ENCODE measurements around the gene EEF1A2.
"Not testable (repeated sequence)": the region's sequence is repeated elsewhere in the genome, so short reads cannot be mapped to it uniquely, and the experiment has no call there.

The EEF1A2 gene

GRCh38 chr20:63488315-63489251 lies 10.3 kb downstream of the EEF1A2 start:
- H3K4me3 ChIP-seq (ENCODE audit: low read depth, low read length) = no peak overlapping the region

DNA sequence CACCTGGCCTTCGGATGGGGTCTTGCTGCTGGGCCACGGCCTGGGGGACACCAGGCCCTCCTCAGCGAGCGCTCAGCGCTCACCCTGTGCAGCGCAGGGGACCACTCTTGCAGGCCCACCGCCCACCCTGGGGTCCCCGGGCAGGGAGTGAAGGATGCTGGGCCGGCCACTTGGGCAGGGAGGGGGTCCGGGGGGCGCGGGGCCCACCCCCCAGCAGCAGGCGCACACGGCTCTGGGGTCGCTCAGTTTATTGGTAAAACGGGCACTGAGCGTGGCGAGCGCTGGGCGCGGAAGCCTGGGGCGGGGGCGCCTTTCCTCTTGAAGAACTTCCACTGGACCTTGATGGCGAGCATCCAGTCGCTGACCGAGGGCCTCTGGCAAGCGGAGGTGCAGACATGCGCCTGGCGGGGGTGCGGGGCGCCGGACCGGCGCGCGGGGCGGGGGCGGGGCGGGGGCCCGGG lies 11.1 kb downstream of the EEF1A2 start:
- peak overlapping the region; percentile 13 for H3K4me3 ChIP-seq (ENCODE audit: low read depth, low read length)

GRCh38 chr20:63487116-63487764 lies 11.6 kb downstream of the EEF1A2 start:
- H3K4me3 ChIP-seq (ENCODE audit: low read depth, low read length) = no peak overlapping the region

- no peak overlapping the region for H3K4me3 ChIP-seq (ENCODE audit: low read depth, low read length)
Observed at GRCh38 chr20:63486300-63486855, 12.5 kb downstream of the EEF1A2 start.

GRCh38 chr20:63484651-63485403 lies 14.1 kb downstream of the EEF1A2 start:
- no peak overlapping the region for H3K4me3 ChIP-seq (ENCODE audit: low read depth, low read length)

DNA sequence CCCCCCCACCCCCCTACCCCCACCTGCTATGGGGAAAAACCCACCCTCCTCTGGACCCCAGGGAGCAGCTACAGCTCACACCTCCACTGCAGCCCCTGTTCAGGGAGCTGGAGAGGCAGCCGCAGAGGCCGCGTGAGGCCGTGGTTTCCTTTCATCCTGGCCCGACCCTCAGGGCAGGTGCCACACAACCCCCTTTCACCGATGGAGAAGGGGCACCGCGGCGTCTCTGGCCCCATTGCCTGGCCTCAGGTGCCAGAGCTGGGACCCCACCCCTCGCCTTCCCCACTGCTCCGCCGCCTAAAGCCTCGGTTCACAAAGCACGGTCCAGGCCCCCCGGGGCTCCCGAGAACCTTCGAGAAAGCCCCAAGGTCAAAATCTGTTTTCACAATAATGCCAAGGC lies 14.6 kb downstream of the EEF1A2 start:
- no peak overlapping the region for H3K4me3 ChIP-seq (ENCODE audit: low read depth, low read length)

- no peak overlapping the region for H3K4me3 ChIP-seq (ENCODE audit: low read depth, low read length)
Observed at GRCh38 chr20:63483834-63484233, 15.0 kb downstream of the EEF1A2 start.

DNA sequence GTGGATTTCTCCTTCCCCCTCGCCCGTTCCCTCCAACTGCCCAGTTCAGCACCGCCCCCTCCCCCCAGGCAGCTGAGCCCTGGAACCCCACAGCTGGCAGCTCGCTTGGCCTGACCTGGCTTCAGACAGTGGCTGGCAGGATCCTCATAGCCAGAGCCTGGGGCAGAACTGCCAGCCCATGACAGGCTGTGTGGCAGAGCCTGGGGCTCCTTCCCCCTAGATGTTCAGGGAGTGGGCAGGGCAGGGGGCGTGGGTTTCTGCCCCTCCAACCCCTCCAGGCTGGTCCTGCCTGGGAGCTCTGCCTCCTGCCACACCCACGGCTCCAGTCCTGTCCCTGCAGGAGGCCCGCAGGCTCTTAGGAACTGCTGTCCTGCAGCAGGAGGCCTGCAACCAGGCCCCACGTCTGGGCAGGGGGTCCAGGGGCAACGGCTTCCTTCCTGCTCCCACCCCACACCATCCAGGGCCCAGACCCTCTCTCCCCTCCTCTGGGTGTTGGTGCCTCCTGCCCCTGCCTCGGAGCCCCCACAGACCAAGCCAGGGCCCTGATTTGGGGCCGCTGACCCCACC lies 16.8 kb downstream of the EEF1A2 start:
- no peak overlapping the region for H3K4me3 ChIP-seq (ENCODE audit: low read depth, low read length)

- H3K4me3 ChIP-seq (ENCODE audit: low read depth, low read length) = no peak overlapping the region
Observed at GRCh38 chr20:63481503-63481902, 17.4 kb downstream of the EEF1A2 start.

DNA sequence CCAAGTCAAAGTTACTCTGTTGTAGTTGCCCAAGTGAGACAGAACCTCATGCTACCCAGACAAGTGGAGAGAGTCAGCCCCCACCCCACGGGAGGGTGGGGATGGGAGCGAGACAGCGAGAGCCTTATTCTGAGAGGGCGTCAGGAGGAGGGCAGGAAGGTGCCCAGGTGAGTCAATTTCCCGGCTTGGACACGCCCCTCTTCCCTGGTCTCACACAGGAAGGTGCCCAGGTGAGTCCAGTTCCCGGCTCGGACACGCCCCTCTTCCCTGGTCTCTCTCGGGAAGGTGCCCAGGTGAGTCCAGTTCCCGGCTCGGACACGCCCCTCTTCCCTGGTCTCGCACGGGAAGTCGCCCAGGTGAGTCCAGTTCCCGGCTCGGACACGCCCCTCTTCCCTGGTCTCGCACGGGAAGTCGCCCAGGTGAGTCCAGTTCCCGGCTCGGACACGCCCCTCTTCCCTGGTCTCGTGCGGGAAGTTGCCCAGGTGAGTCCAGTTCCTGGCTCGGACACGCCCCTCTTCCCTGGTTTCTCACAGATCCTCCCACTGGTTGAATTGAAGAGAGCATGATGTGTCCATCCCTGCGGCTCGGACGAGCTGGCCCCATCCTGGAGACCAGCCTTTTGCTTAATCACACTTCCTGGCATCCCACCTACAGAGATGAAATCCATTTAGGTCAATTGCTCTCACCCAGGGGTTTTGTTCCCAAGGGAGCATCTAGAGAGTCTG lies 19.0 kb downstream of the EEF1A2 start:
- H3K4me3 ChIP-seq (ENCODE audit: low read depth, low read length) = not testable (repeated sequence)

GRCh38 chr20:63478346-63479302 lies 20.3 kb downstream of the EEF1A2 start:
- H3K4me3 ChIP-seq (ENCODE audit: low read depth, low read length) = no peak overlapping the region

DNA sequence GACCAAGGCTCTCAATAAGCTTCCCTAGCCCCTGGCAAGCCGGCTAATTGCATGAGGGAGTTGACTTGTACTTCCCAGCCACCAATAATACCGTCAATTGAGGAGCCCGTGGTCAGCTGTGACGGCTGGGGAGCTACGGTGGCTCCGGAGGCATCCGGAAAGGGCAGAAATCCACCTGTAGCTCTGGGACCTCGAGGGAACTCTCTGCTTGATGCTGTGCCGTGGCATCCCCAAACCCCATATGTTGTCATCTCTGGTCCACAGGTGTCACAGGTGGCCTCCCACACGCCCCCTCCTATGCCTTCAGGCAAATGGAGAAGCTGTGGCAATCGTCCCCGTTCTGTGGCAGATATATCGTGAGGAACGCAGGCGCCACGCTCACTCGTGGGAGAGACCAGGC lies 20.9 kb downstream of the EEF1A2 start:
- H3K4me3 ChIP-seq (ENCODE audit: low read depth, low read length) = no peak overlapping the region

DNA sequence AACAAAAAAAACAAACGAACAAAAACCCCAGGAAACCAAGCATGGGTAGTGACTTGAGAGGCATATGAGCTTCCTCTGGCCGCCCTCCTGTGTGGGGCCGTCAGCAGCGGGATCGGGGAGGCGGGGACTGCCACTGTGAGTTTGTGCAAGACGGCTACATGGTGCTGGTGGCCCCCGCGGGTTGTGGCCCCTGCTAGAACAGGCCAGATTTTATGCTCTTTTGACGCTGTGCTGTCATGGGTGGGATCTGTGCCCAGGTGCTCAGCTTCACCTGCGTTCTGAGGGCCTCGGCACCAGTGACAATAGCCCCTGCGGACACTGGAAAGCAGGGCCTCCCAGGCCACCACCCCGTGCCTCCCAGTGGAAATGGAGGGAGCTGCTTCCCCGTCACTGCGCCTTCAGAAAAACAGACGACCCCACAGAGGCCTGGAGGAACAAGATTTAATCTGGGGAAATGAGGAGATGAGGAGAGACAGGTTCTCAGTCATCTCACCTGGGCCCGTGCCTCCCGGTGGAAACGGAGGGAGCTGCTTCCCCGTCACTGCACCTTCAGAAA lies 21.7 kb downstream of the EEF1A2 start:
- no peak overlapping the region for H3K4me3 ChIP-seq (ENCODE audit: low read depth, low read length)

GRCh38 chr20:63475209-63475608 lies 23.7 kb downstream of the EEF1A2 start:
- H3K4me3 ChIP-seq (ENCODE audit: low read depth, low read length) = no peak overlapping the region

DNA sequence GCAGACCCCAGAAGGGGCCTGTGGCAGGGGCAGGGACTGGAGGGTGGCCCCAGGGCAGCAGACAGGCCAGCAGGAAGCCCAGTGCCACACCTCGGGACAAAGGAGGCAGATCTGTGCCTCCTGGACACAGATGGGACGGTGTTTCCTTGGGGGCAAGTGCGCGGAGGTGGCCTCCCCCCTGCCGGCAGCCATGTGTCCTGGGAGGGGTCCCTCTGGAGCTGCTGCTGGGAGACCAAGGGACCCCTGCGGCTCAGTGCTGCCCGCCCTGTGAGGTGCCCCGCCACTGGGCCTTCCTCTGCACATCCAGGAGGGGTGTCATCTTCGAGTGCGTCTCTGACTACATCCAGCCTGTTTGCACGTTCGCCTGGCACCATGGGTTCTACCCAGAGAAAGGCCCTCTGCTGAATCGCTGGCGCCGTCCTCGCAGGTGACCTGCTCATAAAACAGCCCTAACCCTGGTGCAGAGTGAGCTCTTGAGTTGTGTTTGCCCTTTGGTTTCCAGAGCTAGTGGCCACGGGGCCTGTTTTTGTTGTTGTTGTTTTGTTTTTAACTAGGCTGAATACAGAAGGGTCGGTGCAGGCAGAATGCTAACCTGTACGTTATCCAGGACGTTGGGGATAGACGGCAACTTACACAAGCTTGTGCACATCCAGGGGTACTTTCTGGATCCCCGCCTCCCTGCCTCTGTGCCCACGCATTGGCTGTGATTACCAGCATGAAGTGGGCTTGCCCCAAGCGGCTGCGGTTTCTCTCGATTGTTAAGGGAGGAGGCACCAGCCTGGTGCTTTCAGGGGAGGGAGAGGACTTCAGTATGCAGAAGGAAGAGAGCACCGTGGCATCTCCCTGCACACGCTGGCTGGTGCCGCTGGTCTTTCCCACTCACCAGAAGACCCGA lies 25.1 kb downstream of the EEF1A2 start:
- no peak overlapping the region for H3K4me3 ChIP-seq (ENCODE audit: low read depth, low read length)

GRCh38 chr20:63472862-63473390 lies 26.0 kb downstream of the EEF1A2 start:
- no peak overlapping the region for H3K4me3 ChIP-seq (ENCODE audit: low read depth, low read length)
